KBM-7 (cell line): ENCODE measurements around the gene SH3RF1.
"Not testable (repeated sequence)": the region's sequence is repeated elsewhere in the genome, so short reads cannot be mapped to it uniquely, and the experiment has no call there.

Experiments used
- DNase-seq: peaks from one replicate; pipeline ENCODE4 v3.0.0-alpha.2; 2015
- in situ Hi-C: fragments of 300-500 bp; cut with MboI; formaldehyde crosslinking; loops from 2 replicates; pipeline ENCODE4 v1.14.3; 2020; ENCODE audit warnings: low sequenced_read_pairs, low pct_unique_long_range_greater_than_20kb, mixed read lengths

The SH3RF1 gene

GRCh38 chr4:169207436-169208089 lies 63.2 kb downstream of the SH3RF1 start:
- DNase-seq: no peak
- in situ Hi-C loops: no loop called here

GRCh38 chr4:169205744-169206080 lies 65.0 kb downstream of the SH3RF1 start:
- no peak for DNase-seq
- in situ Hi-C loops: no loop called here

DNA sequence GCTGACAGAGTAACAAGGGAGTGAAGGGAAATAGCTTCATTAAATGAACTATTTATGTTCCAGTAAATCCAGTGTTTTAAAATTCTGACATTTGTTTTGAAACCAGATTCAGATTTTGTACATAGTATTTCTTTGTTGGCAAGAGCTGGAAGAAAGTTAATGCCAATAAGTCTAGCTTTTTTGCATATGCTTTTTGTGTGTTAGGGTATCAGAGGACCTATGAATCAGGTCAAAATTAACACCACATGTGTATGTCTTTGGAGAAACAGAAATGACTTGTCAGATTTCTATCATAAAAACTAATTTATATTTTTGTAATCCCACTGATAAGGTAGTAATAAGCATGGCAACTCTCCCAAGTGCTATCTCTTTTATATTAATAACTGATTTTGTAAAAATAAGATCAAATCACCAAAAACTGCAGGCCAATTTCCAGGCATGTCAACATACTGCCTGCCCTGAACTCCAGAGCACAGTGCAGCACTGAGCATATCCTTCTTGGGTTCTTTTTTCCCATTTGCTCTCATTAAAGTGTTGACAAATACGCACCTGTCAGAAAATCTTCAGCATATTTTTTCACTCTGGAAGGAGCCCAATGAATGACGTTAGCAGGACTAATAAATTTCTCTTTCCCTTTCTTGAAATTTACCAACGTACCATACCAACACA lies 65.5 kb downstream of the SH3RF1 start:
- no peak for DNase-seq
- in situ Hi-C loops: no loop called here

DNA sequence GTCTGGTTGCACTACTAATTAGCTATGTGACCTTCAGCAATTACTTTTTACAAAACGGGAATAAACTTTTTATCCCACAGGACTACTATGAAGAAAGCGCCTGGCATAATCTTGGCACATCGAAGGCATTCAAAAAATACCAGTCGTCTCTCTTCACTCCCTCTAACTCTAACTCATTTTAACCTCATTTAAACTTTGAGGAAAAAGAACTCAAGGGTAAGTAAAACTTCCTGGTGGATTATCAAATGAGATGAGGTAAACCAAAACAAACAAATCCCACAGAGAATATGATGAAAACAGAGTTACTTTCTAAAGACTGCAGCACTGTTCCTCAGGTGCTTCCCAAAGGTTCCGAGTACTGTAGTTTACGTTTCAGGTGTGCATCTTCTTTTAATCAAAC lies 66.9 kb downstream of the SH3RF1 start:
- in situ Hi-C loops: no loop called here
- no peak for DNase-seq

GRCh38 chr4:169203278-169203677 lies 67.5 kb downstream of the SH3RF1 start:
- in situ Hi-C loops, DNase-seq: not testable (repeated sequence)

DNA sequence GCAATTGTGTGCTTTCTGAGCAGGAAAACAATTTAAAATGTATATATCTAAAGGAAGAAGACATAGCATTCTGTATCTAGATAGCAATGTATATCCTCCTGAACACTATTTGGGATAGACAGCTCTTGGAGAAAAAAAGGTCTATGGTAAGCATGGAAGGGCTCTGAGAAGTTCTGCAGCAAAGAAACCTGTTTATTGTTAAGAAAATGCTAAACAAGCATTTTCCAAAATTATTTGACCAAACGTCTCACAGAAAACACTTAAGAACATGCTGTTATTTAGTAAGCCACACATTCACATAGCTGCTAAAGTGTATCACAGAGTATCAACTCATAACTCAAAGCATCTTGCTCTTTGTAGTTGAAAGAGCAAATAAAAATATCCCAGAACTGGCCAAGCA lies 67.9 kb downstream of the SH3RF1 start:
- in situ Hi-C loops: no loop called here
- DNase-seq: no peak

DNA sequence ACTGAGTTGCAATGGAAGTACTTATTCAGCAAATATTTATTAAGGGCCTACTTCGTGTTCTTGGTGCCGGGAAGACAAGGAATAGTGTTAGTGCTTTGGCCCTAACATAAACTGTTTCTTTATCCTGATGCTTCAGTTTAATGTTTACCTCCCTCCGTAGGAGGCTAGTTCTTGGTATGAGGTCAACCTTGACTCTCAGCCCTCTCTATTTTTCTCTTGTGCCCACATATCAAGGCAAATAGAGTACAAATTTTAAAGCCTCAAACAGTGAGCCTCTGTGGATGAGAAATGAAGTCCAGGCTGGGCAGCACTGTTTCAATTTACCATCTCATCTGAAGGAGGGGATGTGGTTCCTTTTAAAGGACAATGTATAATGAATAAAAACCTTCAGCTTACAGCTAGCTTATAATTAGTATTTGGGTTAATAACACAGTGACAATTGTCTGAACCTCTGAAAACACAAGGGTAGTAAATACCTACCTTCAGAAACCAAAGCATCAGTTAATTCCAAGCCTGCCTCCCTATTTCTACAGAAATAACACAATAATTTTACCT lies 68.5 kb downstream of the SH3RF1 start:
- no peak for DNase-seq
- in situ Hi-C loops: no loop called here

DNA sequence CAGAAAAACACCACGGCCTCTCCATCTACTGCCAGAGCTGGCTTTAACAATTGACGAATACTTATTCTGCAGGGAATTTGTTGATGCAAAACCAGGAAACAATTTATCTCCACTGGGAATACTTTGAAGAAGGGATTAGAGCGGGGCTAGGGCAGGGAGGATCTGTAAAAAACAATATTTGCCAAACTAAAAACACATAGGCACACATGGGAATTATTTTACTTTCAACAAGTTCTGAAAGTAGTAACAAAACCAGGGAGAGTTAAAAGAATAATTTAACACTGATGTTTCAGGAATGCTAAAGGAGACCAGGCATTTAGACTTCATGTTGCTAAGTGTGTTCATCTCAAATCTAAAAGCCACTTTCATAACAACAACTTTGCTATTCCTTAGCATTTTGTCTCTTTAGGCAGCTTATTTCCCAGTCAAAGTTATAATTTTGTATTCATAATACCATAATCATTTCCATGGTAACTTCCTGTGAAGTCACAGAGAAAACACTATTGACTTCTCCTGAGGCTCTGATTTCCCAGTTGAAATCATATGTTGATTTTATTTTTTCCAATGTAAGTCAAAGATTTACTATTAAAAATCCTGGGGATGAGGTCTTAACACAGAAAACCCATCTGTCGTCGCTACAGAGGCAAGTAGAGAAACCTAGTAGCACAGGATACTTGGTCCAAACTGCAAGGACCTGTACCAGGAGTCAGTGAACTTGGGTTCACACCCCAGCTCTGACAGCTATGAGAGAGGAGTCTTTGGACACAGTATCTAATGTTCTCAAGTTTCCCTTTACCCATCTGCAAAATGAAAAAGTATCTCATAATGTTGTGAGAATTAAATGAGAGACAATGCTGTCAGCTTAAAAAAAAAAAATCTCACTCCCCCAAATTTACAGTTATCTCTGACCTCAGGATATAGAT lies 69.3 kb downstream of the SH3RF1 start:
- in situ Hi-C loops: no loop called here
- DNase-seq: no peak

- in situ Hi-C loops: no loop called here
- DNase-seq: no peak
Measured at GRCh38 chr4:169200361-169201030, 70.3 kb downstream of the SH3RF1 start.

DNA sequence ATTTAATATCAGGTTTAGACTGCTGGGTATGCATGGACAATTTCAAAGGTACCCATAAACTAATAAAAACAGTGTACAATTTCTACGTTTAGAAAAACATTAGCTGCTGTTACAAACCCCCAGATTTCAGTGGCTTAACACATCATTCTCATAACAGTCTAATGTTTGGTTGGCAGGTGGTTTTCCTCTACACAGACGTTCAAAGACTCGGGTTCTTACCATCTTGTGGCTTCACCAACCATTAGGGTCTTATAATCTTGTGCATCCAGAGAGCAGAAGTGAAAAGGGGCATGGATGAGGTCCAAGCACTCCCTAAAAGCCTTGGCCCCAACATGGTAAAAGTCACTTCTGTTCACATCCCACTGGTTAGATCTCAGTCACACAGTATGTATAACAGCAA lies 71.6 kb downstream of the SH3RF1 start:
- DNase-seq: no peak
- in situ Hi-C loops: no loop called here

GRCh38 chr4:169198167-169198566 lies 72.6 kb downstream of the SH3RF1 start:
- DNase-seq: no peak
- in situ Hi-C loops: no loop called here

DNA sequence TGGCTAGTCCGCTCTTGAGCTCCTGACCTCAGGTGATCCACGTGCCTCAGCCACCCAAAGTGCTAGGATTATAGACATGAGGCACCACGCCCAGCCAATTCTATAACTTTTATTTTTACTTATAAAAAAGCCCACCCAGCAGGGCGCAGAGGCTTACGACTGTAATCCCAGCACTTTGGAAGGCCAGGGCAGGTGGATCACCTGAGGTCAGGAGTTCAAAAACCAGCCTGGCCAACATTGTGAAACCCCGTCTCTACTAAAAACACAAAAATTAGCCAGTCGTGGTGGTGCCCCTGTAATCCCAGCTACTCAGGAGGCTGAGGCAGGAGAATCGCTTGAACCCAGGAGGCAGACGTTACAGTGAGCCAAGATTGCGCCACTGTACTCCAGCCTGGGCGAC lies 73.5 kb downstream of the SH3RF1 start:
- in situ Hi-C loops, DNase-seq: not testable (repeated sequence)

DNA sequence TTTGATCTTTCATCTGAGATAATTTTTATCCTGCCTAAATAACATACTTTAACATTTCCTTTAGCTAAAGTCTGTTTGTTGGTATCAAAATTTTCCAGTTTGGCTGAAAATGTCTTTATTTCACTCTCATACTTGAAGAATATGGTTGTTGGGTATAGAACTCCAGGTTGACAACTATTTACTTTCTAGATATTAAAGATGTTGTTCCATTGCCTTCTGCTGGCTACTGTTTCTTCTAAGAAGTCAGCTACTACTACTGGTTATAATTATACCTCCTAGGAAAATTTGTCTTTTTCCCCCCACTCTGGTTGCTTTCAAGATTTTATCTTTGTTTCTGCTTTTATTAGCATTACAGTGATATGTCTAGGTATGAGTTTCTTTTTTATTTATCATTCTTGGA lies 75.7 kb downstream of the SH3RF1 start:
- in situ Hi-C loops: no loop called here
- DNase-seq: no peak

GRCh38 chr4:169189968-169190367 lies 80.8 kb downstream of the SH3RF1 start:
- DNase-seq, in situ Hi-C loops: not testable (repeated sequence)

GRCh38 chr4:169189372-169189771 lies 81.4 kb downstream of the SH3RF1 start:
- in situ Hi-C loops: no loop called here
- no peak for DNase-seq

GRCh38 chr4:169188204-169188603 lies 82.6 kb downstream of the SH3RF1 start:
- in situ Hi-C loops: no loop called here
- no peak for DNase-seq

- no peak for DNase-seq
- in situ Hi-C loops: no loop called here
Measured at GRCh38 chr4:169185133-169185956, 85.4 kb downstream of the SH3RF1 start.

DNA sequence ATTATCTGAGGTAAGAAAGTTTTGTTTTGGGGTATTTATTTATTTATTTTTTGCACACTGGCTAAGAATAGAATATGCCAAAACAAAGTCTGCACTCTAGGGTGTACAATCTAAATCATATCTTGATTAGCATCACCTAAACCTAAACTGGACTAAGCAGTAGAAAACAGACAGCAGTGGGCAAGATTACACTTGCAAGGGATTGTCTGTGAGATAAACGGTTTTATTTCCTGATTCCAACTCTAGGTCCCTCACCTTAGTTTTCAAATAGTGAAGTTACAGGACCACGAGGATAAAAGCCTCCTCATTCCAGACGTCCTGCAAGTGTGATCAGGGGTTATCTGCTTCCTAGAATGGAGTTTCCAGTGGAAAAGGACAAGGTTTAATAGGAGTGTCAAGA lies 86.1 kb downstream of the SH3RF1 start:
- in situ Hi-C loops: no loop called here
- DNase-seq: no peak

- in situ Hi-C loops: no loop called here
- no peak for DNase-seq
Measured at GRCh38 chr4:169184236-169184635, 86.5 kb downstream of the SH3RF1 start.
